IMR-90 (cell line): ENCODE data around the gene AMDHD2. TPM values are rescaled to one million over a fixed set of nuclear protein-coding genes. Genes with fewer than 3 reads are reported as not detected.

Experiments used
- ATAC-seq: fragments of 200-7000 bp; cut with Tn5 transposase; 2 replicates; pipeline ENCODE4 v1.9.1; 2020; ENCODE audit warnings: low read depth, mild to moderate bottlenecking, moderate library complexity
- BruUV-seq: library from RNA; stranded (reverse); fragments of 400-500 nt; replicated peaks from 2 replicates; lab custom pipeline; 2021; lab: Mats Ljungman, UMichigan
- CTCF ChIA-PET: fragments of 300-600 bp; formaldehyde crosslinking; extraction: SDS; loops from one replicate; lab custom pipeline; 2021; ENCODE audit warnings: antibody characterized with exemption; lab: Yijun Ruan, JAX
- POLR2A ChIA-PET: fragments of 300-600 bp; sonication (Branson Sonifier 250); formaldehyde crosslinking; loops from one replicate; lab custom pipeline; 2022; ENCODE audit warnings: antibody characterized with exemption; ENCODE audit not compliant: unreplicated experiment; lab: Charles Lee
- DNase-seq: peaks from one replicate; pipeline ENCODE4 v3.0.0; 2013
- H2AFZ ChIP-seq: replicated peaks from 2 replicates; pipeline ENCODE3; 2013; ENCODE audit warnings: low read length, mild to moderate bottlenecking; ENCODE audit not compliant: poor library complexity
- H2AK5ac ChIP-seq: 2 replicates; pipeline ENCODE4 v1.6.1; 2013; ENCODE audit warnings: low read depth, low read length, inconsistent platforms
- H2AK9ac ChIP-seq: replicated peaks from 2 replicates; pipeline ENCODE3; 2013; ENCODE audit warnings: mild to moderate bottlenecking, low read depth, low read length, moderate library complexity; ENCODE audit not compliant: poor library complexity
- H2BK120ac ChIP-seq: 2 replicates; pipeline ENCODE4 v1.6.1; 2013; ENCODE audit warnings: low read depth, low read length, inconsistent platforms
- H2BK15ac ChIP-seq: 3 replicates; pipeline ENCODE4 v1.6.1; 2013; ENCODE audit warnings: low read depth, low read length, inconsistent platforms
- H2BK20ac ChIP-seq: 2 replicates; pipeline ENCODE4 v1.6.1; 2013; ENCODE audit warnings: low read depth, mild to moderate bottlenecking, inconsistent platforms, low read length, moderate library complexity
- H2BK5ac ChIP-seq: 2 replicates; pipeline ENCODE4 v1.6.1; 2013; ENCODE audit warnings: mild to moderate bottlenecking, low read depth, low read length, inconsistent platforms; ENCODE audit not compliant: poor library complexity, severe bottlenecking
- H3K14ac ChIP-seq: replicated peaks from 2 replicates; pipeline ENCODE4 v1.6.1; 2013; ENCODE audit warnings: low read depth, low read length, inconsistent platforms
- H3K18ac ChIP-seq: 2 replicates; pipeline ENCODE4 v1.6.1; 2013; ENCODE audit warnings: low read depth, low read length, control low read depth
- H3K23ac ChIP-seq: 2 replicates; pipeline ENCODE4 v1.6.1; 2013; ENCODE audit warnings: low read depth, low read length, inconsistent platforms
- H3K27ac ChIP-seq: 2 replicates; pipeline ENCODE4 v1.5.1; 2013; ENCODE audit warnings: mild to moderate bottlenecking, control low read depth, low read length; ENCODE audit not compliant: insufficient read depth
- H3K27me3 ChIP-seq: 2 replicates; pipeline ENCODE4 v1.6.1; 2013; ENCODE audit warnings: low read length; ENCODE audit not compliant: control insufficient read depth, insufficient read depth
- H3K36me3 ChIP-seq: 2 replicates; pipeline ENCODE4 v1.6.1; 2013; ENCODE audit warnings: low read length, mixed read lengths; ENCODE audit not compliant: control insufficient read depth, insufficient read depth
- H3K4ac ChIP-seq: 2 replicates; pipeline ENCODE4 v1.6.1; 2013; ENCODE audit warnings: low read depth, low read length, inconsistent platforms
- H3K4me1 ChIP-seq: 2 replicates; pipeline ENCODE4 v1.6.1; 2013; ENCODE audit warnings: low read length, mixed read lengths; ENCODE audit not compliant: control insufficient read depth, insufficient read depth
- H3K4me2 ChIP-seq: 2 replicates; pipeline ENCODE4 v1.6.1; 2013; ENCODE audit warnings: low read depth, mild to moderate bottlenecking, control low read depth, low read length, moderate library complexity
- H3K4me3 ChIP-seq: 2 replicates; pipeline ENCODE4 v1.5.1; 2013; ENCODE audit warnings: low read depth, mild to moderate bottlenecking, control low read depth, low read length, moderate library complexity; ENCODE audit not compliant: insufficient read depth
- H3K56ac ChIP-seq: 2 replicates; pipeline ENCODE4 v1.6.1; 2013; ENCODE audit warnings: low read length, inconsistent platforms; ENCODE audit not compliant: insufficient read depth; ENCODE audit errors: extremely low read depth
- H3K79me1 ChIP-seq, 2 experiments: 2 replicates each; pipeline ENCODE4 v1.6.1; 2013; ENCODE audit warnings: low read length in 2 of 2, inconsistent platforms in 1 of 2, low read depth in 1 of 2
- H3K9ac ChIP-seq: 2 replicates; pipeline ENCODE4 v1.6.1; 2013; ENCODE audit warnings: low read depth, low read length, control low read depth
- H3K9me1 ChIP-seq: 2 replicates; pipeline ENCODE4 v1.6.1; 2013; ENCODE audit warnings: low read length, inconsistent platforms; ENCODE audit not compliant: insufficient read depth
- H3K9me3 ChIP-seq: 2 replicates; pipeline ENCODE4 v1.6.1; 2013; ENCODE audit warnings: low read length; ENCODE audit not compliant: control insufficient read depth, insufficient read depth
- H4K20me1 ChIP-seq: 2 replicates; pipeline ENCODE4 v1.6.1; 2013; ENCODE audit warnings: low read length, inconsistent platforms; ENCODE audit not compliant: insufficient read depth
- H4K5ac ChIP-seq: 2 replicates; pipeline ENCODE4 v1.6.1; 2013; ENCODE audit warnings: mild to moderate bottlenecking, low read depth, low read length, control low read depth
- H4K8ac ChIP-seq, 2 experiments: 2 replicates each; pipeline ENCODE4 v1.6.1; 2013; ENCODE audit warnings: low read depth in 2 of 2, low read length in 2 of 2, control low read depth in 1 of 2, inconsistent platforms in 1 of 2
- H4K91ac ChIP-seq: 2 replicates; pipeline ENCODE4 v1.6.1; 2013; ENCODE audit warnings: low read depth, low read length, inconsistent platforms; ENCODE audit not compliant: insufficient read depth
- BHLHE40 ChIP-seq: fragments of 150-350 bp; IDR thresholded peaks from 2 replicates; pipeline ENCODE4 v1.6.1; 2016; ENCODE audit warnings: mild to moderate bottlenecking, low read depth, low read length
- CEBPB ChIP-seq: IDR thresholded peaks from 2 replicates; pipeline ENCODE4 v1.6.1; 2012; ENCODE audit warnings: low read depth, low read length, improper control_type of control experiment
- ELK1 ChIP-seq: fragments of 150-350 bp; IDR thresholded peaks from 2 replicates; pipeline ENCODE4 v1.6.1; 2016; ENCODE audit warnings: low read depth, mild to moderate bottlenecking, low read length, moderate library complexity, borderline replicate concordance
- FOS ChIP-seq: fragments of 150-350 bp; IDR thresholded peaks from 2 replicates; pipeline ENCODE4 v1.6.1; 2016; ENCODE audit warnings: low read depth, low read length
- MAFK ChIP-seq: IDR thresholded peaks from 2 replicates; pipeline ENCODE4 v1.6.1; 2012; ENCODE audit warnings: low read depth, low read length, improper control_type of control experiment
- MAZ ChIP-seq: IDR thresholded peaks from 2 replicates; pipeline ENCODE4 v1.6.1; 2012; ENCODE audit warnings: low read depth, mild to moderate bottlenecking, low read length, improper control_type of control experiment, moderate library complexity, borderline replicate concordance
- POLR2A ChIP-seq: IDR thresholded peaks from 2 replicates; pipeline ENCODE4 v1.6.1; 2012; ENCODE audit warnings: mild to moderate bottlenecking, low read depth, low read length
- RAD21 ChIP-seq: IDR thresholded peaks from 2 replicates; pipeline ENCODE4 v1.6.1; 2012; ENCODE audit warnings: low read length, improper control_type of control experiment
- RFX5 ChIP-seq: IDR thresholded peaks from 2 replicates; pipeline ENCODE4 v1.8.0; 2012; ENCODE audit warnings: low read depth, mild to moderate bottlenecking, low read length, moderate library complexity
- WGBS, 2 experiments: methylation state at CpG; one replicate each; pipeline versions ENCODE4 v1.1.5 to v1.1.7; 2013; ENCODE audit warnings: missing lambda C conversion rate in 2 of 2; ENCODE audit not compliant: insufficient read length in 1 of 2; ENCODE audit errors: extremely low coverage in 2 of 2; 5-methylcytosine and 5-hydroxymethylcytosine counted together
- dilution Hi-C: fragments of 300-500 bp; cut with HindIII; formaldehyde crosslinking; loops from one replicate; pipeline ENCODE4 v1.14.3; 2018; ENCODE audit warnings: low sequenced_read_pairs; ENCODE audit not compliant: unreplicated experiment
- in situ Hi-C: fragments of 300-500 bp; cut with MboI; formaldehyde crosslinking; loops from 3 replicates; pipeline ENCODE4 v1.14.3; 2019; ENCODE audit warnings: low sequenced_read_pairs, inconsistent platforms, mixed read lengths
- intact Hi-C: fragments of 100-400 bp; cut with micrococcal nuclease; formaldehyde crosslinking; loops from 2 replicates; pipeline ENCODE4 v1.10.0; 2022
- polyA plus RNA-seq, 3 experiments: library from polyadenylated mRNA; depleted of rRNA; stranded (reverse); fragments of >200 nt; gene quantifications; 2 replicates each; pipeline ENCODE4 v1.2.3, GENCODE V29; 2012; ENCODE audit warnings: low replicate concordance in 1 of 3
- total RNA-seq: library from RNA; depleted of rRNA; stranded (reverse); fragments of >200 nt; gene quantifications from 2 replicates; pipeline ENCODE4 v1.2.3, GENCODE V29; 2012
- TF ChIP-seq, protein P1 (sequence below): conservative IDR thresholded peaks from 2 replicates; pipeline ENCODE4 v1.5.1; 2012; ENCODE audit warnings: mild to moderate bottlenecking, low read depth, low read length, improper control_type of control experiment

The AMDHD2 gene
- total and polyA plus RNA-seq, 2 of the 4 experiments (the other 2 are of a cell fraction): 10.6 to 30.3 TPM

DNA sequence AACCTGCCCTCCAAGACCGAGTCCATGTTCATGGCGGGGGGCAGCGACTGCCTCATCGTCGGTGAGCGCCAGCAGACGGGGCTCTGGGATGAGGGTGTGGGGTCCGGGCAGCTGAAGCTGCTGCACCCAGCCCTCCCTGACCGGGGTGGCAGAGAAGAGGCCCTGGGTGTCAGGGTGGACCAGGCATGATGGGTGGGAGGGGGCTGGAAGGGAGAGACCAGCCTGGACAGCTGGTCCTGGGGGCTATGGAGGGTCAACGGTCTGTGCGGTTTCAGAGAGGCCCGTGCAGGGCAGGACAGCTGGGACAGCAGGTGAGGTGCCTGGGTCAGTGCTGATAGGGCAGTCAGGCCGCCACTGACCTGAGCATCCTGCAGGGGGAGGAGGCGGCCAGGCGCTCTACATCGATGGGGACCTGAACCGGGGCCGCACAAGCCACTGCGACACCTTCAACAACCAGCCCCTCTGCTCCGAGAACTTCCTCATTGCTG is 19.7 kb upstream of the AMDHD2 start:
- Histone ChIP-seq H3K4me3 (no peak overlapping the region), H2BK15ac (no peak overlapping the region), H4K20me1 (peaks cover 17% of the 10 kb centered on the region), H3K4me1 (peaks cover 9% of the 10 kb centered on the region), H2BK120ac (no peak overlapping the region), H2AK5ac (no peak overlapping the region), H3K14ac (no peak overlapping the region), H3K27me3 (no peaks in the 10 kb centered on the region), H3K27ac (no peak overlapping the region), H3K9ac (no peak overlapping the region), H3K9me3 (no peaks in the 10 kb centered on the region), H2AFZ (no peak overlapping the region), H3K9me1 (no peaks in the 10 kb centered on the region), H2BK20ac (no peak overlapping the region), H3K4me2 (no peak overlapping the region), H2AK9ac (no peak overlapping the region), H3K4ac (no peak overlapping the region), H4K5ac (no peak overlapping the region), H3K23ac (no peak overlapping the region), H3K79me1 (peaks cover 3 to 21% of the 10 kb centered on the region in 2 experiments; a peak in 2 of 4 replicates), H2BK5ac (no peak overlapping the region), H3K56ac (no peak overlapping the region), H3K36me3 (peaks cover 19% of the 10 kb centered on the region; the same call in 1 of the 2 replicates), H4K91ac (no peak overlapping the region), H3K18ac (no peak overlapping the region), H4K8ac (no peak overlapping the region)
- ATAC-seq: no peak
- ChIA-PET POLR2A (no interaction called here), CTCF (no interaction called here)
- dilution Hi-C loops: no loop called here
- WGBS, 2 experiments: 90% methylated on average over 13 of the region's 20 CpGs; no CpG with 5 or more reads in 1 of the 2 experiments
- in situ Hi-C loops: loop anchor here (10.0 kb wide), 1 partner anchor 246 kb away; the partner anchor contains the start of gene ECI1
- TF ChIP-seq POLR2A (no peak), FOS (no peak), RAD21 (no peak), MAZ (no peak), ELK1 (no peak), MAFK (no peak), CEBPB (no peak), RFX5 (no peak), BHLHE40 (no peak)
- TF ChIP-seq, protein P1, sequence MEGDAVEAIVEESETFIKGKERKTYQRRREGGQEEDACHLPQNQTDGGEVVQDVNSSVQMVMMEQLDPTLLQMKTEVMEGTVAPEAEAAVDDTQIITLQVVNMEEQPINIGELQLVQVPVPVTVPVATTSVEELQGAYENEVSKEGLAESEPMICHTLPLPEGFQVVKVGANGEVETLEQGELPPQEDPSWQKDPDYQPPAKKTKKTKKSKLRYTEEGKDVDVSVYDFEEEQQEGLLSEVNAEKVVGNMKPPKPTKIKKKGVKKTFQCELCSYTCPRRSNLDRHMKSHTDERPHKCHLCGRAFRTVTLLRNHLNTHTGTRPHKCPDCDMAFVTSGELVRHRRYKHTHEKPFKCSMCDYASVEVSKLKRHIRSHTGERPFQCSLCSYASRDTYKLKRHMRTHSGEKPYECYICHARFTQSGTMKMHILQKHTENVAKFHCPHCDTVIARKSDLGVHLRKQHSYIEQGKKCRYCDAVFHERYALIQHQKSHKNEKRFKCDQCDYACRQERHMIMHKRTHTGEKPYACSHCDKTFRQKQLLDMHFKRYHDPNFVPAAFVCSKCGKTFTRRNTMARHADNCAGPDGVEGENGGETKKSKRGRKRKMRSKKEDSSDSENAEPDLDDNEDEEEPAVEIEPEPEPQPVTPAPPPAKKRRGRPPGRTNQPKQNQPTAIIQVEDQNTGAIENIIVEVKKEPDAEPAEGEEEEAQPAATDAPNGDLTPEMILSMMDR: no peak
- DNase-seq: no peak
- no TSS peak for BruUV-seq
- intact Hi-C loops: loop anchor here (2.0 kb wide), 1 partner anchor 70 kb away; no protein-coding TSS in a partner anchor
